ENCODE results near the gene ST3GAL3.
"Not testable (repeated sequence)": the region's sequence is repeated elsewhere in the genome, so short reads cannot be mapped to it uniquely, and the experiment has no call there.

The ST3GAL3 gene

GRCh38 chr1:43705982-43706597 is 1.2 kb upstream of the ST3GAL3 start:
- no peak overlapping the region for H3K4me3 ChIP-seq (ENCODE audit: low read length)
- no peak overlapping the region for H3K9ac ChIP-seq (ENCODE audit: low read length)
- H3K27ac ChIP-seq (ENCODE audit: low read depth, low read length): no peak overlapping the region
- no peaks in the 10 kb centered on the region for H3K27me3 ChIP-seq (ENCODE audit: control insufficient read depth, insufficient read depth, low read length)
- H3K4me1 ChIP-seq (ENCODE audit: control insufficient read depth, insufficient read depth, low read length): peaks cover 11% of the 10 kb centered on the region
- H3K36me3 ChIP-seq (ENCODE audit: control insufficient read depth, insufficient read depth, low read length): peaks cover 14% of the 10 kb centered on the region

GRCh38 chr1:43706598-43707189 is 642 bp upstream of the ST3GAL3 start:
- Histone ChIP-seq H3K36me3 (ENCODE audit: control insufficient read depth, insufficient read depth, low read length) (peaks cover 9% of the 10 kb centered on the region), H3K9ac (ENCODE audit: low read length) (peak overlapping the region; percentile 36), H3K27ac (ENCODE audit: low read depth, low read length) (peak overlapping the region; percentile 5)

GRCh38 chr1:43708002-43708410 is 670 bp downstream of the ST3GAL3 start:
- Histone ChIP-seq H3K27ac (ENCODE audit: low read depth, low read length) (peak overlapping the region; percentile 80), H3K27me3 (ENCODE audit: control insufficient read depth, insufficient read depth, low read length) (no peaks in the 10 kb centered on the region), H3K4me1 (ENCODE audit: control insufficient read depth, insufficient read depth, low read length) (peaks cover 11% of the 10 kb centered on the region), H3K9ac (ENCODE audit: low read length) (peak overlapping the region; percentile 4), H3K36me3 (ENCODE audit: control insufficient read depth, insufficient read depth, low read length) (peaks cover 7% of the 10 kb centered on the region), H3K4me3 (ENCODE audit: low read length) (peak overlapping the region; percentile 72)

More at GRCh38 chr1:43706598-43707189, 642 bp upstream of the ST3GAL3 start:
- Histone ChIP-seq H3K27me3 (ENCODE audit: control insufficient read depth, insufficient read depth, low read length) (no peaks in the 10 kb centered on the region), H3K4me3 (ENCODE audit: low read length) (peak overlapping the region; percentile 72), H3K4me1 (ENCODE audit: control insufficient read depth, insufficient read depth, low read length) (peaks cover 11% of the 10 kb centered on the region)

- Histone ChIP-seq H3K27me3 (ENCODE audit: control insufficient read depth, insufficient read depth, low read length) (no peaks in the 10 kb centered on the region), H3K27ac (ENCODE audit: low read depth, low read length) (no peak overlapping the region), H3K4me3 (ENCODE audit: low read length) (no peak overlapping the region), H3K9ac (ENCODE audit: low read length) (no peak overlapping the region), H3K36me3 (ENCODE audit: control insufficient read depth, insufficient read depth, low read length) (no peaks in the 10 kb centered on the region), H3K4me1 (ENCODE audit: control insufficient read depth, insufficient read depth, low read length) (peaks cover 11% of the 10 kb centered on the region)
Observed at GRCh38 chr1:43711049-43711448, 3.7 kb downstream of the ST3GAL3 start.

- no peaks in the 10 kb centered on the region for H3K36me3 ChIP-seq (ENCODE audit: control insufficient read depth, insufficient read depth, low read length)
- H3K27ac ChIP-seq (ENCODE audit: low read depth, low read length): no peak overlapping the region
- no peaks in the 10 kb centered on the region for H3K27me3 ChIP-seq (ENCODE audit: control insufficient read depth, insufficient read depth, low read length)
- no peak overlapping the region for H3K9ac ChIP-seq (ENCODE audit: low read length)
- H3K4me3 ChIP-seq (ENCODE audit: low read length): no peak overlapping the region
- H3K4me1 ChIP-seq (ENCODE audit: control insufficient read depth, insufficient read depth, low read length): peaks cover 9% of the 10 kb centered on the region
Observed at GRCh38 chr1:43711524-43712386, 4.4 kb downstream of the ST3GAL3 start.

GRCh38 chr1:43716559-43717281 is 9.4 kb downstream of the ST3GAL3 start:
- H3K9ac ChIP-seq (ENCODE audit: low read length): no peak overlapping the region
- H3K36me3 ChIP-seq (ENCODE audit: control insufficient read depth, insufficient read depth, low read length): no peaks in the 10 kb centered on the region
- no peaks in the 10 kb centered on the region for H3K27me3 ChIP-seq (ENCODE audit: control insufficient read depth, insufficient read depth, low read length)
- H3K27ac ChIP-seq (ENCODE audit: low read depth, low read length): no peak overlapping the region
- H3K4me3 ChIP-seq (ENCODE audit: low read length): no peak overlapping the region
- peaks cover 2% of the 10 kb centered on the region for H3K4me1 ChIP-seq (ENCODE audit: control insufficient read depth, insufficient read depth, low read length)

GRCh38 chr1:43719063-43719462 is 11.7 kb downstream of the ST3GAL3 start:
- Histone ChIP-seq H3K27me3 (ENCODE audit: control insufficient read depth, insufficient read depth, low read length) (no peaks in the 10 kb centered on the region), H3K4me3 (ENCODE audit: low read length) (no peak overlapping the region), H3K27ac (ENCODE audit: low read depth, low read length) (no peak overlapping the region), H3K4me1 (ENCODE audit: control insufficient read depth, insufficient read depth, low read length) (peaks cover 2% of the 10 kb centered on the region), H3K36me3 (ENCODE audit: control insufficient read depth, insufficient read depth, low read length) (no peaks in the 10 kb centered on the region), H3K9ac (ENCODE audit: low read length) (no peak overlapping the region)

- not testable (repeated sequence) for H3K4me3 ChIP-seq (ENCODE audit: low read length); H3K27ac ChIP-seq (ENCODE audit: low read depth, low read length)
Observed at GRCh38 chr1:43719670-43720419, 12.5 kb downstream of the ST3GAL3 start.

GRCh38 chr1:43722810-43723209 is 15.5 kb downstream of the ST3GAL3 start:
- Histone ChIP-seq H3K27ac (ENCODE audit: low read depth, low read length) (no peak overlapping the region), H3K4me3 (ENCODE audit: low read length) (no peak overlapping the region), H3K4me1 (ENCODE audit: control insufficient read depth, insufficient read depth, low read length) (peaks cover 2% of the 10 kb centered on the region), H3K9ac (ENCODE audit: low read length) (no peak overlapping the region), H3K27me3 (ENCODE audit: control insufficient read depth, insufficient read depth, low read length) (no peaks in the 10 kb centered on the region), H3K36me3 (ENCODE audit: control insufficient read depth, insufficient read depth, low read length) (no peaks in the 10 kb centered on the region)

More at GRCh38 chr1:43719670-43720419, 12.5 kb downstream of the ST3GAL3 start:
- not testable (repeated sequence) for H3K9ac ChIP-seq (ENCODE audit: low read length); H3K4me1 ChIP-seq (ENCODE audit: control insufficient read depth, insufficient read depth, low read length); H3K36me3 ChIP-seq (ENCODE audit: control insufficient read depth, insufficient read depth, low read length); H3K27me3 ChIP-seq (ENCODE audit: control insufficient read depth, insufficient read depth, low read length)

GRCh38 chr1:43729816-43730463 is 22.6 kb downstream of the ST3GAL3 start:
- Histone ChIP-seq H3K4me3 (ENCODE audit: low read length) (no peak overlapping the region), H3K36me3 (ENCODE audit: control insufficient read depth, insufficient read depth, low read length) (no peaks in the 10 kb centered on the region), H3K4me1 (ENCODE audit: control insufficient read depth, insufficient read depth, low read length) (no peaks in the 10 kb centered on the region), H3K27ac (ENCODE audit: low read depth, low read length) (no peak overlapping the region), H3K9ac (ENCODE audit: low read length) (no peak overlapping the region), H3K27me3 (ENCODE audit: control insufficient read depth, insufficient read depth, low read length) (no peaks in the 10 kb centered on the region)

GRCh38 chr1:43731867-43732531 is 24.7 kb downstream of the ST3GAL3 start:
- Histone ChIP-seq H3K9ac (ENCODE audit: low read length) (no peak overlapping the region), H3K36me3 (ENCODE audit: control insufficient read depth, insufficient read depth, low read length) (no peaks in the 10 kb centered on the region), H3K4me3 (ENCODE audit: low read length) (no peak overlapping the region), H3K27ac (ENCODE audit: low read depth, low read length) (no peak overlapping the region), H3K4me1 (ENCODE audit: control insufficient read depth, insufficient read depth, low read length) (no peaks in the 10 kb centered on the region), H3K27me3 (ENCODE audit: control insufficient read depth, insufficient read depth, low read length) (no peaks in the 10 kb centered on the region)

Measured in rectal smooth muscle tissue (tissue), 1 donor.